NB4 (cell line): ENCODE measurements around the gene WDR70.

ENCODE experiments used
- CTCF ChIP-seq: IDR thresholded peaks from one replicate; pipeline ENCODE4 v1.5.1; 2012; ENCODE audit warnings: low read depth, low read length
- MYC ChIP-seq: IDR thresholded peaks from 2 replicates; pipeline ENCODE4 v1.6.1; 2011; ENCODE audit warnings: low read depth, low read length
- POLR2A ChIP-seq: IDR thresholded peaks from 2 replicates; pipeline ENCODE4 v1.6.1; 2011; ENCODE audit warnings: mild to moderate bottlenecking; ENCODE audit not compliant: insufficient read length; ENCODE audit errors: extremely low read depth
- TF ChIP-seq, protein P1 (sequence below): IDR thresholded peaks from 2 replicates; pipeline ENCODE4 v1.6.1; 2011; ENCODE audit warnings: low read depth, low read length

DNA sequence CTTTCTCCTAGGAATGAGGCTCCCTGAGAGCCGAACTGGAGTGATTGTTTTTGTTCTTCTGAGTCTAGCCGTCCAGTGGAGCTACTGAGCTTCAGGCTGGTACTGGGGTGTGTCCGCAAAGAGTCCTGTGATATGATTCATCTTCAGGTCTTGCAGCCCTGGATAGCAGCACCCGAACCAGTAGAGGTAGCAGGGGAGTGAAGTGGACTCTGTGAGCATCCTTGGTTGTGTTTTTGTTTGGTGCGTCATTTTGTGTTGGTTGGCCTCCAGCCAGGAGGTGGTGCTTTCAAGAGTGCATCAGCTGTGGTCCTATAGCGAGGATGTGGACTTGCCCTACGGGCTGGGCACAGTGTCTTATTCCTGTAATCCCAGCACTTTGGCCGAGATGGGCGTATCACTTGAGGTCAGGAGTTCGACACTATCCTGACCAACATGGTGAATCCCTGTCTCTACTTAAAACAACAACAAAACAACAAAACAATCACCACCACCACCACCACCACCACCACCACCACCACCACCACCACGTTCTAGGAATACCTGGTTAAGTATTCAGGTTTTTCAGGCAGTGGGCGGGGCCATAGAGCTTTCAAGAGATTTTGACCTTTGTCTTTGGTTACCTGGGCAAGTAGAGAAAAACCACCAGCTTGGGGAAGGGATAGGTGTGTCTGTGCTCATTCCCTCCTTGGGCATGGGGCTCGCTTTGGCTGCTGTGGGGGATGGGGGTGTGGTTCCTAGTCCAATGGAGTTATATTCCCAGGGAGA lies 154.0 kb downstream of the WDR70 start:
- TF ChIP-seq POLR2A (no peak), CTCF (no peak), MYC (no peak)
- TF ChIP-seq, protein P1, sequence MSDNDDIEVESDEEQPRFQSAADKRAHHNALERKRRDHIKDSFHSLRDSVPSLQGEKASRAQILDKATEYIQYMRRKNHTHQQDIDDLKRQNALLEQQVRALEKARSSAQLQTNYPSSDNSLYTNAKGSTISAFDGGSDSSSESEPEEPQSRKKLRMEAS: no peak
